Caco-2 (cell line): ENCODE data around the gene FGF5. TPM values are rescaled to one million over a fixed set of nuclear protein-coding genes. Genes with fewer than 3 reads are reported as not detected.

Experiments used
- BruUV-seq: library from RNA; stranded (reverse); fragments of 400-500 nt; replicated peaks from 2 replicates; lab custom pipeline; 2021; lab: Mats Ljungman, UMichigan
- CTCF ChIA-PET: fragments of 300-600 bp; sonication (Branson Sonifier 250); formaldehyde crosslinking; loops from one replicate; lab custom pipeline; 2022; ENCODE audit warnings: antibody characterized with exemption; lab: Charles Lee
- POLR2A ChIA-PET: fragments of 300-600 bp; sonication (Branson Sonifier 250); formaldehyde crosslinking; loops from one replicate; lab custom pipeline; 2022; ENCODE audit warnings: antibody characterized with exemption; lab: Charles Lee
- DNase-seq, 2 experiments: peaks; one replicate each; pipeline versions ENCODE4 v3.0.0 to v3.0.0-alpha.2; 2020 to 2022
- H3K27me3 ChIP-seq: replicated peaks from 2 replicates; pipeline ENCODE4 v1.6.0; 2011; ENCODE audit warnings: low read length; ENCODE audit not compliant: control insufficient read depth, insufficient read depth
- H3K36me3 ChIP-seq: 2 replicates; pipeline ENCODE4 v1.5.1; 2011; ENCODE audit warnings: low read length; ENCODE audit not compliant: control insufficient read depth, insufficient read depth
- H3K4me1 ChIP-seq: fragments of 250-450 bp; sonication (Bioruptor Pico); 2 replicates; pipeline ENCODE4 v1.5.1; 2020; ENCODE audit warnings: mild to moderate bottlenecking
- H3K4me3 ChIP-seq: 2 replicates; pipeline ENCODE4 v1.5.1; 2011; ENCODE audit warnings: low read depth, mild to moderate bottlenecking, control low read depth, low read length
- H3K9me3 ChIP-seq: fragments of 250-450 bp; sonication (Bioruptor Pico); 2 replicates; pipeline ENCODE4 v1.5.1; 2020; ENCODE audit warnings: mild to moderate bottlenecking, moderate library complexity
- H3K27ac Mint-ChIP-seq: one replicate; pipeline ENCODE4 v1.8.0; 2022; ENCODE audit warnings: mixed read lengths; ENCODE audit not compliant: unreplicated experiment
- H3K27me3 Mint-ChIP-seq: one replicate; pipeline ENCODE4 v1.8.0; 2022; ENCODE audit warnings: mixed read lengths; ENCODE audit not compliant: insufficient read depth, unreplicated experiment
- H3K36me3 Mint-ChIP-seq: one replicate; pipeline ENCODE4 v1.8.0; 2022; ENCODE audit warnings: mild to moderate bottlenecking, mixed read lengths; ENCODE audit not compliant: insufficient read depth, unreplicated experiment
- H3K4me1 Mint-ChIP-seq: one replicate; pipeline ENCODE4 v1.8.0; 2022; ENCODE audit warnings: low read depth, mixed read lengths; ENCODE audit not compliant: unreplicated experiment
- H3K4me3 Mint-ChIP-seq: one replicate; pipeline ENCODE4 v1.8.0; 2022; ENCODE audit warnings: mild to moderate bottlenecking, moderate library complexity, mixed read lengths; ENCODE audit not compliant: unreplicated experiment
- H3K9me3 Mint-ChIP-seq: one replicate; pipeline ENCODE4 v1.8.0; 2022; ENCODE audit warnings: mixed read lengths; ENCODE audit not compliant: unreplicated experiment
- intact Hi-C: fragments of 100-400 bp; cut with micrococcal nuclease; formaldehyde crosslinking; loops from one replicate; pipeline ENCODE4 v1.10.0; 2022; ENCODE audit not compliant: unreplicated experiment
- total RNA-seq: library from RNA; stranded (reverse); gene quantifications from 2 replicates; pipeline ENCODE4 v1.2.3, GENCODE V29; 2022
- TF ChIP-seq, protein P1 (sequence below), 2 experiments: fragments of 200-600 bp in 1 of 2; IDR thresholded peaks; 1 replicate in 1 of 2; 2 replicates in 1 of 2; pipeline versions ENCODE4 v1.5.1 to v1.8.0; 2011 to 2022; ENCODE audit warnings: antibody characterized with exemption in 1 of 2, control low read depth in 1 of 2, inconsistent platforms in 1 of 2, low read depth in 1 of 2, low read length in 1 of 2, mild to moderate bottlenecking in 1 of 2, moderate library complexity in 1 of 2; ENCODE audit not compliant: insufficient read depth in 1 of 2, severe bottlenecking in 1 of 2, unreplicated experiment in 1 of 2

The FGF5 gene
- total RNA-seq, 1 experiment from 2014 or later = not detected

GRCh38 chr4:80249144-80249543 is 17.3 kb upstream of the FGF5 start:
- no peaks in the 10 kb centered on the region for H3K27me3 ChIP-seq
- no peaks in the 10 kb centered on the region for H3K4me1 ChIP-seq
- no peaks in the 10 kb centered on the region for H3K4me1 Mint-ChIP-seq
- POLR2A ChIA-PET = no interaction called here
- no TSS peak for BruUV-seq
- CTCF ChIA-PET = no interaction called here
- no peaks in the 10 kb centered on the region for H3K36me3 Mint-ChIP-seq
- no peak overlapping the region for H3K4me3 Mint-ChIP-seq
- TF ChIP-seq, protein P1, sequence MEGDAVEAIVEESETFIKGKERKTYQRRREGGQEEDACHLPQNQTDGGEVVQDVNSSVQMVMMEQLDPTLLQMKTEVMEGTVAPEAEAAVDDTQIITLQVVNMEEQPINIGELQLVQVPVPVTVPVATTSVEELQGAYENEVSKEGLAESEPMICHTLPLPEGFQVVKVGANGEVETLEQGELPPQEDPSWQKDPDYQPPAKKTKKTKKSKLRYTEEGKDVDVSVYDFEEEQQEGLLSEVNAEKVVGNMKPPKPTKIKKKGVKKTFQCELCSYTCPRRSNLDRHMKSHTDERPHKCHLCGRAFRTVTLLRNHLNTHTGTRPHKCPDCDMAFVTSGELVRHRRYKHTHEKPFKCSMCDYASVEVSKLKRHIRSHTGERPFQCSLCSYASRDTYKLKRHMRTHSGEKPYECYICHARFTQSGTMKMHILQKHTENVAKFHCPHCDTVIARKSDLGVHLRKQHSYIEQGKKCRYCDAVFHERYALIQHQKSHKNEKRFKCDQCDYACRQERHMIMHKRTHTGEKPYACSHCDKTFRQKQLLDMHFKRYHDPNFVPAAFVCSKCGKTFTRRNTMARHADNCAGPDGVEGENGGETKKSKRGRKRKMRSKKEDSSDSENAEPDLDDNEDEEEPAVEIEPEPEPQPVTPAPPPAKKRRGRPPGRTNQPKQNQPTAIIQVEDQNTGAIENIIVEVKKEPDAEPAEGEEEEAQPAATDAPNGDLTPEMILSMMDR (IDR thresholded peaks at IDR 0.05; ENCODE audit: insufficient read depth in 1 of 2, low read depth in 1 of 2, low read length in 1 of 2, severe bottlenecking in 1 of 2, unreplicated experiment in 1 of 2) = no peak
- intact Hi-C loops = no loop called here
- H3K36me3 ChIP-seq = no peaks in the 10 kb centered on the region
- H3K9me3 ChIP-seq = no peaks in the 10 kb centered on the region
- DNase-seq = no peak
- peaks cover 2% of the 10 kb centered on the region for H3K27me3 Mint-ChIP-seq
- no peak overlapping the region for H3K27ac Mint-ChIP-seq
- no peaks in the 10 kb centered on the region for H3K9me3 Mint-ChIP-seq
- H3K4me3 ChIP-seq = no peak overlapping the region

GRCh38 chr4:80252427-80252826 is 14.0 kb upstream of the FGF5 start:
- Histone ChIP-seq H3K4me1 (no peaks in the 10 kb centered on the region), H3K4me3 (no peak overlapping the region), H3K9me3 (no peaks in the 10 kb centered on the region; the same call in 1 of the 2 replicates), H3K27me3 (no peaks in the 10 kb centered on the region), H3K36me3 (no peaks in the 10 kb centered on the region)
- Mint-ChIP-seq H3K27me3 (peaks cover 5% of the 10 kb centered on the region), H3K4me1 (no peaks in the 10 kb centered on the region), H3K36me3 (no peaks in the 10 kb centered on the region), H3K4me3 (no peak overlapping the region), H3K9me3 (no peaks in the 10 kb centered on the region), H3K27ac (no peak overlapping the region)
- ChIA-PET CTCF (no interaction called here), POLR2A (no interaction called here)
- BruUV-seq = no TSS peak
- no peak for DNase-seq
- TF ChIP-seq, protein P1 (IDR thresholded peaks at IDR 0.05; ENCODE audit: insufficient read depth in 1 of 2, low read depth in 1 of 2, low read length in 1 of 2, severe bottlenecking in 1 of 2, unreplicated experiment in 1 of 2) = no peak
- intact Hi-C loops = no loop called here

DNA sequence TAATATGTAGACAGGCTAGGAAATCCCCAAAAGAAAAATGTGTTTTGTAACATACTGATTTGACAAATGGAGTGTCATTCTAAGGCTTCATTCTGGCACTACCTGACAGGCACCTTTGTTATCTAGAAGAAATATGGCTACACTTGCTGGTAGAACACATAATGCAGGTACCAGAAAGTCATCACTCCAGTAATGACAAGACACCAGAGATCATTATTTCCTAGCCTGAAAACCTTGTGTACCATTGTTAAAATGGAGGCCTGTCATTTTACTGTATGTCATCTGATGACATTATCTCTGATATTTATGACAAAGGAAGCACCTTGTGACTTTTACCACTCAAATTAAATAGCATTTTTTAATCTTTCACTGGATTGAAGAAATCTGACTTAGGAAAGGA is 13.5 kb upstream of the FGF5 start:
- TF ChIP-seq, protein P1 (IDR thresholded peaks at IDR 0.05; ENCODE audit: insufficient read depth in 1 of 2, low read depth in 1 of 2, low read length in 1 of 2, severe bottlenecking in 1 of 2, unreplicated experiment in 1 of 2) = no peak
- ChIA-PET POLR2A (no interaction called here), CTCF (no interaction called here)
- Mint-ChIP-seq H3K4me1 (no peaks in the 10 kb centered on the region), H3K27ac (no peak overlapping the region), H3K4me3 (no peak overlapping the region), H3K27me3 (peaks cover 4% of the 10 kb centered on the region), H3K36me3 (no peaks in the 10 kb centered on the region), H3K9me3 (no peaks in the 10 kb centered on the region)
- Histone ChIP-seq H3K27me3 (no peaks in the 10 kb centered on the region), H3K36me3 (no peaks in the 10 kb centered on the region), H3K9me3 (no peaks in the 10 kb centered on the region; the same call in 1 of the 2 replicates), H3K4me3 (no peak overlapping the region), H3K4me1 (no peaks in the 10 kb centered on the region)
- no peak for DNase-seq
- intact Hi-C loops = no loop called here
- BruUV-seq = no TSS peak
